GM21786 (cell line): ENCODE results near the gene TMEM258.

Experiments used
- ATAC-seq: cut with Tn5 transposase; IDR thresholded peaks from one replicate; pipeline ENCODE4 v1.9.1; 2021; ENCODE audit not compliant: unreplicated experiment

Gene TMEM258

GRCh38 chr11:61797263-61797944 is 5.0 kb upstream of the TMEM258 start:
- no peak for ATAC-seq

DNA sequence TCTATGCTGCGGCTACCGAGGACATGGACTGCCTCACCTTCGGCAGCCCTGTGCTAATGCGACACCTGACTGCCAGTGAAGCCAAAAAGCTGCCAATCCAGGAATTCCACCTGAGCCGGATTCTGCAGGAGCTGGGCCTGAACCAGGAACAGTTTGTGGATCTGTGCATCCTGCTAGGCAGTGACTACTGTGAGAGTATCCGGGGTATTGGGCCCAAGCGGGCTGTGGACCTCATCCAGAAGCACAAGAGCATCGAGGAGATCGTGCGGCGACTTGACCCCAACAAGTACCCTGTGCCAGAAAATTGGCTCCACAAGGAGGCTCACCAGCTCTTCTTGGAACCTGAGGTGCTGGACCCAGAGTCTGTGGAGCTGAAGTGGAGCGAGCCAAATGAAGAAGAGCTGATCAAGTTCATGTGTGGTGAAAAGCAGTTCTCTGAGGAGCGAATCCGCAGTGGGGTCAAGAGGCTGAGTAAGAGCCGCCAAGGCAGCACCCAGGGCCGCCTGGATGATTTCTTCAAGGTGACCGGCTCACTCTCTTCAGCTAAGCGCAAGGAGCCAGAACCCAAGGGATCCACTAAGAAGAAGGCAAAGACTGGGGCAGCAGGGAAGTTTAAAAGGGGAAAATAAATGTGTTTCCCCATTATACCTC is 3.6 kb upstream of the TMEM258 start:
- ATAC-seq = no peak

DNA sequence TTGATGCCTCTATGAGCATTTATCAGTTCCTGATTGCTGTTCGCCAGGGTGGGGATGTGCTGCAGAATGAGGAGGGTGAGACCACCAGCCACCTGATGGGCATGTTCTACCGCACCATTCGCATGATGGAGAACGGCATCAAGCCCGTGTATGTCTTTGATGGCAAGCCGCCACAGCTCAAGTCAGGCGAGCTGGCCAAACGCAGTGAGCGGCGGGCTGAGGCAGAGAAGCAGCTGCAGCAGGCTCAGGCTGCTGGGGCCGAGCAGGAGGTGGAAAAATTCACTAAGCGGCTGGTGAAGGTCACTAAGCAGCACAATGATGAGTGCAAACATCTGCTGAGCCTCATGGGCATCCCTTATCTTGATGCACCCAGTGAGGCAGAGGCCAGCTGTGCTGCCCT is 3.1 kb upstream of the TMEM258 start:
- no peak for ATAC-seq

GRCh38 chr11:61794579-61794978 is 2.2 kb upstream of the TMEM258 start:
- no peak for ATAC-seq

DNA sequence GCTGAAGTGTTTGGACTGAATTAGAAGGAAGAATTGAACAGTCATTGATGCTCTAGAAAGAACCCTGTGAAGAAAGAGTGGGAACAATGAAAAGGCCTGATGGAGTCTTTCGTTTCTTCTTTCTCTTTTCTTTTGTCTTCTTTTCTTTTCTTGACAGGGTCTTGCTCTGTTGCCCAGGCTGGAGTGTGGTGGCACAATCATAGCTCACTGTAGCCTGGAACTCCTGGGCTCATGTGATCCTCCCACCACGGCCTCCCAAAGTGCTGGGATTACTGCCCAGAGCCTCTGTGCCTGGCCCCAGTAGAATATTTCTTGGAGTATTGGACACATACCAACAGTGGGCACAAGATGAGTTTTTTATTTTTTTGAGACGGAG is 1.4 kb upstream of the TMEM258 start:
- no peak for ATAC-seq

GRCh38 chr11:61793083-61793828 is 857 bp upstream of the TMEM258 start:
- ATAC-seq = no peak

DNA sequence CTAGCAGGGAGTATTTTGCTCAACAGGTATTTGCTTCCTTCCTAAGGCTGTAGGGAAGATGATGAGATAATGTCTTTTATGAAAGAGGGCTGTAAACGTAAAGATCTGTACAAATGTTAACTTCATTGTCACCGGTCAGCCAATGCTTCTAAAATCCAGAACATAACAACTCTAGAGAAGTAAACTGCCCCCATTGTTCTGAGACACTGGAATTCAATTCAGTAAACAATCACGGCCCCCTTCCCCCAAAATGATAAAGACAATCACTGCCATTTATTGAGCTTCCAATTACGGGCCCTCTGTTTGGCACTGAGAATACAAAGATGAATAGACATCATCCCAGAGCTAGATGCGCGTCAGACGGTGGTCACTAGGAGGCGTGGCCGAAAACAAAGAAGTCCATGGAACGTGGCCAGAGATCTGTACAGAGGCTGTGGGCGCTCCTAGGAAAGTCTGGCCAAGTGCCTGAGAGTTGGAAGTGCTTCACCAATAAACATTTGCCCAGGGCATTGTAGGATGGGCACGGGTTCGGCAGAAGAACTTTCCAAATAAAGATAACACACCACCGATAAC is 576 bp downstream of the TMEM258 start:
- ATAC-seq = no peak

DNA sequence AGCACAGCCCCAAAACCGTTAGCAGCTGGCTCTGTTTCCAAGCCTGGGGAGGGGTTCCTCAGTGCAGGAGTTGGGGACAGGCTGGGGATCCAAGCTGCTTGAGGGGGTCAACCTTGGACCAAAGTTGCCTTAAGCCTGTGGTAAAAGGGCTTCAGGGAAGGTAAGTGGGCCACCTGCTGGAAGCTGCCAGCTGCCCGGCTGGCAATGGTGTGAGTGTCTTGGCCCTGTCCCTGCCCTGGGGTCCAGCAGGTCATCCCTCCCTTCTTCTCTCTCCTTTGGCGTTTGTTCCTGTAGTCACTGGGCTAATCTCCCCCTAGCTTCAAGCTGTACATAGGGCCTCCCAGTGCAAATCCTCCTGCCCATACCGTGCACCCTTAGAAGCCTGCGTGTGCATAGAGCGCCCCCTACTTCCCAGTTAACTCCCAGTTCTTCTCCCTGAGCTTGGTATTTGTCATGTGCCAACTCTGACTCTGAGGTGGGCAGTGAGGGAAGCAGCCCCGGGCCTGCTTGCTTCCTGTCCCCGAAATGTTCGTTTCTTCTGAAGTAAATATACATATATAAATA is 4.4 kb downstream of the TMEM258 start:
- no peak for ATAC-seq

GRCh38 chr11:61785837-61786402 is 6.5 kb downstream of the TMEM258 start:
- no peak for ATAC-seq

GRCh38 chr11:61784506-61784805 is 7.9 kb downstream of the TMEM258 start:
- ATAC-seq = no peak

- no peak for ATAC-seq
Measured at GRCh38 chr11:61783717-61784505, 8.5 kb downstream of the TMEM258 start.

GRCh38 chr11:61782841-61783240 is 9.6 kb downstream of the TMEM258 start:
- no peak for ATAC-seq

DNA sequence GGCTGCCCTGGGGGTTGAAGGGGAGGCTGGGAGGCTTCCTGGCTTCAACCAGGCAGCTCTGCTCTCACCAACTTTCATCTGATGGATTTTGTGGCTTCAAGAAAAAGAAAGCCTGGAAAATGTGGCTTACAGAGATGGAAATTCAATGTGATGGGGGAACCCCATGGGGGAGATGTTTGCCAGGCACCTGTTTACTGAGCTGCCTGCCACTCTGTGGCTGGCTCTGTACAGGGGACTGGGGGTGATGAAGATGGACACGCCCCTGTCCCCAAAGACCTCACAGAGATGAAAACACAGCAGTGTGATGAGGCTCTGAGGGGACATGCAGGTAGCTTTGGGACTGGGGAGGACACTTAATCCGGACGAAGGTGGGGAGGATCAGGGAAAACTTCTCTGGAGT is 10.1 kb downstream of the TMEM258 start:
- ATAC-seq = no peak

DNA sequence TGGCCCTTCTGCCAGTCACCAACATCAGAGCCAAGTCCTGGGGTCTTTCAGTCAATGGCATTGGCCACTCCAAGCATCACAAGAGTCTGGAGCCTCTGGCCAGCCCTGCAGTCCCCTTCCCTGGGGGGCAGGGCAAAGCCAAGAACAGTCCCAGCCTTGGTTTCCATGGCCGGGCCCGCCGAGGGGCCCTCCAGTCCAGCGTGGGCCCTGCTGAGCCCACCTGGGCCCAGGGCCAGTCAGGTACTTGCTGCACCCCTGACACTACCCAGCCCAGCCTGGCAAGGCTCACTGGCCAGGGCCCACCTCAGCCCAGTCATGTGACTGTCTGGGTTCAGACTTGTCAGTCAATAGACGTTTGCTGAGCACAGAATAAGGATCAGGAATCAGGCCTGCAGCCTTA is 10.8 kb downstream of the TMEM258 start:
- no peak for ATAC-seq

DNA sequence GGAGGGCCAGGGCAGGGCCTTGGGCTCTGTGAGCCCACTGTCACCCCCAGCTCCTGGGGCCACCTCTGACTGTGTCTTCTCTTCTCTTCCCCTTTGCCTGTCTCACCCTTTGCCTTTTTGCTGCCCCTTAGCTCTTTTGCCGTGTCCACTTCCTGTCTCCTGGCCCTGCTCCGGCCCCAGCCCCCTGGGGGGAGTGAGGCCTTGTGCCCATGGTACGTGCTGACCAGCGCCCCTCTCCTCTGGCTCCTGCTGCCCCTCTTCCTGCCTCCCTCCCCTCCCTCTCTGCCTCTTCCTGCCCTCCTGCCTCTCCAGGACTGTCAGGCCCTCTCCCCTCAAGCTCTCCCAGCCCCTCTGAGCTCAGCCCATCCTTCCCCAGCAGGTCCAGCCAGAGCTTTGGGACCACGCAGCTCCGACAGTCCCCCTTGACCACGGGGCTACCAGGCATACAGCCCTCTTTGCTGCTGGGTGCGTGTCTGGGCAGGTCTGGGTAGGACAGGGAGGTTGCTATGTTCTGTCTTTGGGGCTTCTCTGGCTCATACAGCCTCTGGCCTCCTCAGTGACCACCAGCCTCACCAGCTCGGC is 11.7 kb downstream of the TMEM258 start:
- ATAC-seq = no peak

DNA sequence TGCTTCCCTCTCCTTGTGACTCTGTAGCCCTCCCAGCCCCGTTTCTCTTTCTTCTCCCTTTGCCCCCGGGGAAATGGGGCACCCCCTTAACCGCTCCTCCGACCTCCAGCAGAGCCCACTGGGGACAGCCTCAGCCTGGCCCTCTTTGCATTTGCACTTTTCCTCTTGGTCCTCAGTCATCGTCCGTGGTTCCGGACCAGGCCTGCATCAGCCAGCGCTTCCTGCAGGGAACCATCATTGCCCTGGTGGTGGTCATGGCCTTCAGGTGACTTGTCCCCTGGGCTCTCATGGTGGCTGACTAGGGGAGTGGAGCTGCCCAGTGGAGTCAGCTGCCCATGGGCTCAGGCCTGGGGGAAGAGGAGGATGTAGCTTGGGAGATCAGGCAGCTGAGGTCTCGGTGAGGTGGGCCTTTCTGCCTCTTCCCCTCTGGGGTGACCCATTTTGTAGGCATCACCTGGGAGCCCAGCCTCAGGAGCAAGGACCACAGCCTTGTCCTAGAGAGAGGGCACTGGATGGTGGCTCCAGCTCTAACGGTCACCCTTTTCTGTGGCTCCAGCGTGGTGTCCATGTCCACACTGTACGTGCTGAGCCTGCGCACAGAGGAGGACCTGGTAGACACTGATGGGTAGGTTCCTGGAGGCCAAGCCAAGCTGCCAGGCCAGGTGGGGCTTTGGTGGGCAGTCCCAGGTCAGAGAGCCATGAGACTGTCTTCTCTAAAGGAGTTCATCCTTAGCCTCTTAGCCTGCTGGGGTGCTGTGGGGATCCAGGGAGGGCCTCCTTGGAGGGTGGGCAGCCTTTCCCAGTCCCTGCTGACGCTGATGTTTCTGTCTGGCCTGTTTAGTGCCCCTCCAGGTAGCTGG is 12.5 kb downstream of the TMEM258 start:
- no peak for ATAC-seq

GRCh38 chr11:61778920-61779650 is 13.3 kb downstream of the TMEM258 start:
- ATAC-seq = no peak

DNA sequence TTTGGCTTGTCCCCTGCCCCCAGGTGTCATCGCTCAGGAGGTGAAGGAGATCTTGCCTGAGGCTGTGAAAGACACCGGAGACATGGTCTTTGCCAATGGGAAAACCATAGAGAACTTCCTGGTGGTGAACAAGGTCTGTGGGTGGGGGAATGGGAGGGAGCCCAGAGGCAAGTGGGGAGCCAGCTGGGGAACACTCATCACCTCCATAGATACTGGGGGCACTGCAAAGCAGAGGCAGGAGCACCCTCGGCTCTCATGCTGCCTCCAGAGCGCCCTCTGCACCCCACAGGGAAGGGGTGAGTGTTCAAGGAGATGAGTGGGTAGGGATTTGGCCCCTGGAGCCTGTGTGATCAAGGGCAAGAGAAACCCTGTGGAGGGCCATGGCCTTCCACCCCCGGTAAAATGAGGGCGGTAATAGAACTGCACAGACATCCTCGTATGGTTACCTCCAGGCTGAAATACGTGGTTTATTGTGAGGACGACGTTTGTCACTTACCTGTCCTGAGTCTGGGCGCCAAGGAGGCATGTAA is 14.0 kb downstream of the TMEM258 start:
- ATAC-seq = no peak
